ENCODE data around the gene CCDC149.

GRCh38 chr4:24780936-24781495, 131.8 kb downstream of the CCDC149 start:
- TF ChIP-seq CTCF (IDR thresholded peaks at IDR 0.05) = no peak
- no peak for TF ChIP-seq POLR2A (IDR thresholded peaks at IDR 0.05)
